Kidney epithelial cell (primary cell): Measurements from ENCODE around the gene DDA1. TPM values are rescaled to one million over a fixed set of nuclear protein-coding genes. Genes with fewer than 3 reads are reported as not detected.

Experiments used
- DNase-seq: peaks from one replicate; pipeline ENCODE4 v3.0.0-alpha.2; 2010; ENCODE audit warnings: low read depth
- H3K27me3 ChIP-seq: 2 replicates; pipeline ENCODE4 v1.6.0; 2011; ENCODE audit warnings: low read length; ENCODE audit not compliant: control insufficient read depth, insufficient read depth
- H3K36me3 ChIP-seq: 2 replicates; pipeline ENCODE4 v1.5.1; 2011; ENCODE audit warnings: low read length; ENCODE audit not compliant: control insufficient read depth, insufficient read depth
- H3K4me3 ChIP-seq: 2 replicates; pipeline ENCODE4 v1.5.1; 2011; ENCODE audit warnings: low read depth, mild to moderate bottlenecking, control low read depth, low read length
- total RNA-seq: library from RNA; depleted of rRNA; stranded (reverse); fragments of >200 nt; gene quantifications from 2 replicates; pipeline ENCODE4 v1.2.3, GENCODE V29; 2015
- TF ChIP-seq, protein P1 (sequence below): IDR thresholded peaks from 2 replicates; pipeline ENCODE4 v1.5.1; 2011; ENCODE audit warnings: mild to moderate bottlenecking, moderate library complexity, low read length, control low read depth, inconsistent platforms; ENCODE audit not compliant: insufficient read depth, poor library complexity, severe bottlenecking

DDA1 gene
- total RNA-seq, 1 donor from 2014 or later = 73.4 TPM

DNA sequence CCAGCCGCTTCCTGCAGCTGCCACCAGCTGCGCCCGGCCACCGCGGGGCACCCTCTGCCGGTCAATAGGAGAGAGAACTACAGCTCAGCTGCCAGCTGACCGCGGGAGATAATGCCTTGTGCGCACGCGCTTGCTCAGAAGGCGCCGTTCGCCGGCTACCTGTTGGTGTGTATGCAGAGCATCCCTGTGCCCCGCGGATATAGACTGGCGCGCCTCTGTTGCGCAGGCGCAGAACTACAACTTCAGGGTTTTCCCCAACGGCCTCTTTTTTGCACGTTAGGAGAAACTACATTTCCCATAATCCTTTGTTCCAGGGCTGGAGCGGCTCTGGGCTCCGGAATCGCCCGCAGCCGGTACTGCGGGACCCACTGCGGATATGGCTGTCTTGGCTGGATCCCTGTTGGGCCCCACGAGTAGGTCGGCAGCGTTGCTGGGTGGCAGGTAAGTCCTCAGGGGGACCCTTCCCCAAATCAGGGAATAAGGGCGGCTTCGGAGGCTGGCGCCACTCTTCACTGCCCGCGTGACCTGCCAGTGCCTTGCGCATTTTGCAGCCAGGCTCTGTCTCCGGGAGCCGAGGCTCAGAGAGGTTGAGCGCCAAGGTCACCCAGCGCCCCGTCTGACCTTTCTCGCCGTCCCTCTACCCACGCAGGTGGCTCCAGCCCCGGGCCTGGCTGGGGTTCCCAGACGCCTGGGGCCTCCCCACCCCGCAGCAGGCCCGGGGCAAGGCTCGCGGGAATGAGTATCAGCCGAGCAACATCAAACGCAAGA, 3.7 kb upstream of the DDA1 start, which contains the start of gene MRPL34:
Gene MRPL34, plus strand, starts transcription at position 356 of the 768 bp plus-strand sequence. Its CDS starts 21 bp downstream, at position 377.
- Histone ChIP-seq H3K36me3 (peaks cover 1% of the 10 kb centered on the region), H3K27me3 (no peaks in the 10 kb centered on the region), H3K4me3 (peak within 1 kb of the TSS; percentile 62)
- TF ChIP-seq, protein P1, sequence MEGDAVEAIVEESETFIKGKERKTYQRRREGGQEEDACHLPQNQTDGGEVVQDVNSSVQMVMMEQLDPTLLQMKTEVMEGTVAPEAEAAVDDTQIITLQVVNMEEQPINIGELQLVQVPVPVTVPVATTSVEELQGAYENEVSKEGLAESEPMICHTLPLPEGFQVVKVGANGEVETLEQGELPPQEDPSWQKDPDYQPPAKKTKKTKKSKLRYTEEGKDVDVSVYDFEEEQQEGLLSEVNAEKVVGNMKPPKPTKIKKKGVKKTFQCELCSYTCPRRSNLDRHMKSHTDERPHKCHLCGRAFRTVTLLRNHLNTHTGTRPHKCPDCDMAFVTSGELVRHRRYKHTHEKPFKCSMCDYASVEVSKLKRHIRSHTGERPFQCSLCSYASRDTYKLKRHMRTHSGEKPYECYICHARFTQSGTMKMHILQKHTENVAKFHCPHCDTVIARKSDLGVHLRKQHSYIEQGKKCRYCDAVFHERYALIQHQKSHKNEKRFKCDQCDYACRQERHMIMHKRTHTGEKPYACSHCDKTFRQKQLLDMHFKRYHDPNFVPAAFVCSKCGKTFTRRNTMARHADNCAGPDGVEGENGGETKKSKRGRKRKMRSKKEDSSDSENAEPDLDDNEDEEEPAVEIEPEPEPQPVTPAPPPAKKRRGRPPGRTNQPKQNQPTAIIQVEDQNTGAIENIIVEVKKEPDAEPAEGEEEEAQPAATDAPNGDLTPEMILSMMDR = peak; percentile 87
- peak; percentile 97 for DNase-seq

DNA sequence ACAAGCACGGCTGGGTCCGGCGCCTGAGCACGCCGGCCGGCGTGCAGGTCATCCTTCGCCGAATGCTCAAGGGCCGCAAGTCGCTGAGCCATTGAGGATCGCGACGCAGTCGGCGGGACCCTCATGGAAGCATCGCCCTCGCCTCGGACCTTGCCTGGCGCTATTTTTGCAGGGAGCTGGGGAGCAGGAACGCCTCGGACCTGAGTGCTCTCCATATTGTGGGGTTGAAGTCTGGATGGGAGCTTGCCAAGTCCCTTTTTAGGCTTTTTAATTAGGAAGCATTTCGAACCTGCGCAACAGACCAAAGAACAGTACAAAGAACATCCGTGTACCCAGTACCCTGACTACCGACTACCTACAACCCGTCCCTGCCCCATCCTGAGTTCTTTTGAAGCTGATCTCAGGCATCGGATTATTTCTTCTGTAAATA, 3.1 kb upstream of the DDA1 start:
- H3K36me3 ChIP-seq = peaks cover under 1% of the 10 kb centered on the region
- H3K27me3 ChIP-seq = no peaks in the 10 kb centered on the region
- no peak for DNase-seq
- TF ChIP-seq, protein P1 = no peak
- peak overlapping the region; percentile 62 for H3K4me3 ChIP-seq

DNA sequence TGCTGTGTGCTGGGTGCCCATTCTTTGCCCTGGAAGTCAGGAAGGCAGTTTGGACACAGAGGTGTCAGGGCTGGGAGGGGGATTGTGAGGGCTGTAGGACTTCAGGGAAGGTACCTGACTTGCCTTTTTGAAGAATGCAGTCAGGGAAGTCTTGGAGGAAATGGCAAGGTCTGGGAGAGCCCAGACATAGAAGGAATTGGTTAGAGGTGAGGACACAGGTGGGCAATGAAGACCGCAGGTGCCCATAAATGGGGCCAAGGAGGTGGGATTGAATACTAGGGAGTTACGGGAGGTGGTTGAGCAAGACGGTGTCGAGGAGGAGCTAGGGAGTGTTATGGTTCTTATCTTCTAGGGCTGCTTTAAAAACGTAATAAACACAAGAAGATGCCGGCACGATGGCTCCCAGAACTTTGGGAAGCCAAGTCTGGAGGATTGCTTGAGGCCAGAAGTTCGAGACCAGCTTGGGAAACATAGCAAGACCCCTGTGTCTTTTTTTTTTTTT, 1.4 kb upstream of the DDA1 start:
- Histone ChIP-seq H3K36me3 (peaks cover 2% of the 10 kb centered on the region), H3K27me3 (no peaks in the 10 kb centered on the region), H3K4me3 (no peak overlapping the region)
- DNase-seq = no peak
- TF ChIP-seq, protein P1 = no peak

DNA sequence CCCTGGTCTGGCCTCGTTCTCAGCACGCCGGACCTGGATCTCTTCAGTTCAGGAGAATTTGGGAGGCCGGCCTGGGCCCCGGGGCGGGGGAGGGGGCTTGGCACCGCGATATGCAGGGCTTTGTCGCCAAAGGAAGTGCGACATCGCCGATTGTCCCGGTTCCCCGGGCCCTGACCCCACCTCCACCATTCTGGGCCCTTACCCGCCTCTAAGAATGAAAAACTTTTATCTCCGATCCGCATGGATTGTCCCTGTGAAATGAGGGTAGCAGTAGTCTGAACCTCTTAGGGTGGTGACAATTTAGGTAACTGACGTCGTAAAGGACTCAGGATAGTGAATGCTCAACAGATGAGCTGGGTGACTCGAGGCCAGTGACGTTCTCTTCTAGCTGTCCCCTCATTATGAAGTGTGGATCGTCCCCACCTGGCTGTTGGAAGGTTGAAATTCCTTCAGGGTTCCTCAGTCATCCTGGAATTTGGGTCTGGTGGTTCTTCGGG, 650 bp downstream of the DDA1 start:
- H3K27me3 ChIP-seq = no peaks in the 10 kb centered on the region
- H3K4me3 ChIP-seq = peak overlapping the region; percentile 92
- TF ChIP-seq, protein P1 = no peak
- no peak for DNase-seq
- peaks cover 3% of the 10 kb centered on the region for H3K36me3 ChIP-seq

DNA sequence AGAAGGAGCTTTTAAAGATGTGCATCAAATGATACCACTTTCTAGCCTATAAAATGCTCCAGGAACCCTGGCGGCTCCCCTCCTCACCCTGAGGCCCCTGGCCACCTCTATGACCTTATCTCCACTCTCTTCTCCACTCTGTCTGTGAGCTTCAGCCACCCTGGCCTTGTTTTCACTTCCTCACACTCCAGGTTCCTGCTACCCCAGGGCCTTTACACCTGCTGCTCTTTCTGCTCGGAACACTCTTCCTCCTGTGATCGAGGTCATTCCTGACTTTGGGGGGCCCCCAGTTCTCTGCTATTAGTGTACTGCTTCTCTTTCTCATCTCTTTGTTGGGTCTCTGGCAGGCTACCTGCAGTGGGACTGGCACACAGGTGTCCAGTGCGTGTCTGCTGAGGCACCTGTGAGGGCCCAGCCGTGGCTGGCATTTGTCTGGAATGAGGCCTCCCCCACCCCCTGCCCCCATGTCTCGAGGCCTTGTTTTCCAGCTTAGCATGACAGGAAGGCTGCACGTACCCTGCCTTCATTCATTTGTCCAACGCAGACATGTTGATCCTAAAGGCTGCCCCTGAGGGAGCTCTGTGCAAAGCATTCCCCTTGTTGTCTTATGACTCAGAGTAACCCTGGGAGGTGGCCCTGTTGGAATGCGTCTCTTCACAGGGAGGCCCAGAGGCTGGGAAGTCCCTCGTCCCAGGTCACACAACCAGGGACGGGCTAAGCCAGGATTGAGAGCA, 2.3 kb downstream of the DDA1 start:
- peak; percentile 63 for DNase-seq
- TF ChIP-seq, protein P1 = no peak
- Histone ChIP-seq H3K27me3 (no peaks in the 10 kb centered on the region), H3K36me3 (peaks cover 3% of the 10 kb centered on the region), H3K4me3 (no peak overlapping the region)
